Mesodermal cell (in vitro differentiated cells): ENCODE measurements around the gene HOXA4.

Experiments
- H3K27ac ChIP-seq: 2 replicates; pipeline ENCODE4 v1.7.0; 2013; ENCODE audit warnings: mild to moderate bottlenecking, low read depth, low read length, moderate library complexity; ENCODE audit not compliant: severe bottlenecking
- H3K36me3 ChIP-seq: 2 replicates; pipeline ENCODE4 v1.7.1; 2013; ENCODE audit warnings: mild to moderate bottlenecking, low read length, moderate library complexity; ENCODE audit not compliant: control insufficient read depth, insufficient read depth
- H3K4me1 ChIP-seq: one replicate; pipeline ENCODE4 v1.7.1; 2013; ENCODE audit warnings: mild to moderate bottlenecking, low read length; ENCODE audit not compliant: insufficient read depth, control insufficient read depth, poor library complexity, severe bottlenecking
- H3K4me3 ChIP-seq: 2 replicates; pipeline ENCODE4 v1.7.0; 2013; ENCODE audit warnings: low read length, control low read depth, mild to moderate bottlenecking; ENCODE audit not compliant: insufficient read depth, poor library complexity, severe bottlenecking; ENCODE audit errors: extremely low read depth
- H3K9me3 ChIP-seq: 2 replicates; pipeline ENCODE4 v1.7.1; 2013; ENCODE audit warnings: mild to moderate bottlenecking, low read length, moderate library complexity; ENCODE audit not compliant: control insufficient read depth
- WGBS, 2 experiments: methylation state at CpG; one replicate each; pipeline ENCODE4 v1.1.5; 2013; ENCODE audit warnings: missing lambda C conversion rate in 2 of 2; ENCODE audit not compliant: insufficient coverage in 2 of 2; 5-methylcytosine and 5-hydroxymethylcytosine counted together

Gene HOXA4

GRCh38 chr7:27134392-27134791 lies 3.8 kb upstream of the HOXA4 start:
- H3K9me3 ChIP-seq = no peaks in the 10 kb centered on the region
- no peaks in the 10 kb centered on the region for H3K36me3 ChIP-seq
- H3K4me3 ChIP-seq = no peak overlapping the region
- no peak overlapping the region for H3K27ac ChIP-seq
- WGBS, 2 experiments = 14 to 33% methylated on average over 2 of the region's 2 CpGs
- peaks cover 6% of the 10 kb centered on the region for H3K4me1 ChIP-seq

GRCh38 chr7:27133409-27134231 lies 3.1 kb upstream of the HOXA4 start:
- H3K4me3 ChIP-seq = no peak overlapping the region
- peaks cover 6% of the 10 kb centered on the region for H3K4me1 ChIP-seq

GRCh38 chr7:27132978-27133377 lies 2.4 kb upstream of the HOXA4 start:
- no peak overlapping the region for H3K27ac ChIP-seq
- peaks cover 6% of the 10 kb centered on the region for H3K4me1 ChIP-seq
- WGBS, 2 experiments = 6 to 31% methylated on average over 2 to 6 of the region's 6 CpGs
- H3K9me3 ChIP-seq = no peaks in the 10 kb centered on the region
- no peaks in the 10 kb centered on the region for H3K36me3 ChIP-seq
- H3K4me3 ChIP-seq = no peak overlapping the region

More at GRCh38 chr7:27133409-27134231, 3.1 kb upstream of the HOXA4 start:
- WGBS, 2 experiments = 11% methylated on average over 12 of the region's 18 CpGs
- Histone ChIP-seq H3K27ac (peak overlapping the region; percentile 5), H3K9me3 (no peaks in the 10 kb centered on the region), H3K36me3 (no peaks in the 10 kb centered on the region)

- Histone ChIP-seq H3K4me1 (peaks cover 6% of the 10 kb centered on the region), H3K9me3 (no peaks in the 10 kb centered on the region), H3K4me3 (no peak overlapping the region), H3K36me3 (no peaks in the 10 kb centered on the region), H3K27ac (no peak overlapping the region)
- WGBS, 2 experiments = 0 to 45% methylated on average over 1 to 2 of the region's 2 CpGs
Measured at GRCh38 chr7:27132214-27132613, 1.7 kb upstream of the HOXA4 start.

- 6 to 15% methylated on average over 6 to 8 of the region's 12 CpGs for WGBS, 2 experiments
- H3K36me3 ChIP-seq = no peaks in the 10 kb centered on the region
- no peak overlapping the region for H3K27ac ChIP-seq
- peak overlapping the region; percentile 35 for H3K4me3 ChIP-seq
- H3K4me1 ChIP-seq = peaks cover 6% of the 10 kb centered on the region
- H3K9me3 ChIP-seq = no peaks in the 10 kb centered on the region
Measured at GRCh38 chr7:27131390-27131819, 848 bp upstream of the HOXA4 start.

- Histone ChIP-seq H3K9me3 (no peaks in the 10 kb centered on the region), H3K4me1 (peaks cover 2% of the 10 kb centered on the region), H3K36me3 (no peaks in the 10 kb centered on the region), H3K27ac (no peak overlapping the region), H3K4me3 (peak overlapping the region; percentile 35)
- WGBS, 2 experiments = 1 to 2% methylated on average over 49 to 50 of the region's 72 CpGs
Measured at GRCh38 chr7:27129729-27130539, 623 bp downstream of the HOXA4 start.

- Histone ChIP-seq H3K9me3 (no peaks in the 10 kb centered on the region), H3K27ac (no peak overlapping the region), H3K4me3 (no peak overlapping the region), H3K4me1 (peaks cover 2% of the 10 kb centered on the region), H3K36me3 (no peaks in the 10 kb centered on the region)
- WGBS, 2 experiments = 7 to 11% methylated on average over 14 to 24 of the region's 28 CpGs
Measured at GRCh38 chr7:27128776-27129728, 1.5 kb downstream of the HOXA4 start.

GRCh38 chr7:27128034-27128433 lies 2.5 kb downstream of the HOXA4 start:
- Histone ChIP-seq H3K4me1 (peaks cover 2% of the 10 kb centered on the region), H3K4me3 (no peak overlapping the region), H3K9me3 (no peaks in the 10 kb centered on the region), H3K27ac (no peak overlapping the region), H3K36me3 (no peaks in the 10 kb centered on the region)
- WGBS, 2 experiments = 0% methylated on average over 1 of the region's 2 CpGs

GRCh38 chr7:27126596-27127327 lies 3.8 kb downstream of the HOXA4 start:
- H3K9me3 ChIP-seq = no peaks in the 10 kb centered on the region
- H3K4me3 ChIP-seq = no peak overlapping the region
- 0% methylated on average over 1 of the region's 3 CpGs for WGBS, 2 experiments
- H3K27ac ChIP-seq = no peak overlapping the region
- H3K36me3 ChIP-seq = no peaks in the 10 kb centered on the region
- peaks cover 2% of the 10 kb centered on the region for H3K4me1 ChIP-seq

GRCh38 chr7:27125986-27126394 lies 4.6 kb downstream of the HOXA4 start:
- Histone ChIP-seq H3K4me1 (peaks cover 2% of the 10 kb centered on the region), H3K27ac (no peak overlapping the region), H3K4me3 (no peak overlapping the region), H3K36me3 (no peaks in the 10 kb centered on the region), H3K9me3 (no peaks in the 10 kb centered on the region)
- 4 to 8% methylated on average over 3 to 4 of the region's 5 CpGs for WGBS, 2 experiments
